HS-27A (cell line): ENCODE measurements around the gene LRRC56.

Experiments
- DNase-seq: peaks from one replicate; pipeline ENCODE4 v3.0.0-alpha.2; 2012; ENCODE audit warnings: low read depth, missing footprints

LRRC56 gene

GRCh38 chr11:575313-575995, 38.1 kb downstream of the LRRC56 start:
- DNase-seq: no peak

GRCh38 chr11:575996-576768, 38.9 kb downstream of the LRRC56 start, which contains the start of gene PHRF1:
TSS of gene PHRF1 (plus strand) at chr11:576470. CDS start at chr11:581513, 5,043 bp downstream.
- peak; percentile 83 for DNase-seq

GRCh38 chr11:576811-577610, 39.7 kb downstream of the LRRC56 start:
- no peak for DNase-seq

DNA sequence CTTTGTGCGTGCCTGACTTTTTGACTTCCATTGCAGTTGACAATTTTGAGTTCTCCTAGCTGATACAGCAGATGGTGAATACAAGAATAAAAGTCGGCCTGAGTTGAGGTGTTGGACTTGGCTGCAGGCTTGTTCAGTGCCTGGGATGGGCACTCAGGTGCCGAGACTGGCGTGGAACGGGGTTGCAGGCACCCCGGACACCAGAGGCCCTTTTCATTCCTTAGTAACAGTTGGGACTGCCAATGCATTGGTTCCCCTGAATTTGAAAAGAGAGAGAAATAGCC, 40.2 kb downstream of the LRRC56 start:
- no peak for DNase-seq

DNA sequence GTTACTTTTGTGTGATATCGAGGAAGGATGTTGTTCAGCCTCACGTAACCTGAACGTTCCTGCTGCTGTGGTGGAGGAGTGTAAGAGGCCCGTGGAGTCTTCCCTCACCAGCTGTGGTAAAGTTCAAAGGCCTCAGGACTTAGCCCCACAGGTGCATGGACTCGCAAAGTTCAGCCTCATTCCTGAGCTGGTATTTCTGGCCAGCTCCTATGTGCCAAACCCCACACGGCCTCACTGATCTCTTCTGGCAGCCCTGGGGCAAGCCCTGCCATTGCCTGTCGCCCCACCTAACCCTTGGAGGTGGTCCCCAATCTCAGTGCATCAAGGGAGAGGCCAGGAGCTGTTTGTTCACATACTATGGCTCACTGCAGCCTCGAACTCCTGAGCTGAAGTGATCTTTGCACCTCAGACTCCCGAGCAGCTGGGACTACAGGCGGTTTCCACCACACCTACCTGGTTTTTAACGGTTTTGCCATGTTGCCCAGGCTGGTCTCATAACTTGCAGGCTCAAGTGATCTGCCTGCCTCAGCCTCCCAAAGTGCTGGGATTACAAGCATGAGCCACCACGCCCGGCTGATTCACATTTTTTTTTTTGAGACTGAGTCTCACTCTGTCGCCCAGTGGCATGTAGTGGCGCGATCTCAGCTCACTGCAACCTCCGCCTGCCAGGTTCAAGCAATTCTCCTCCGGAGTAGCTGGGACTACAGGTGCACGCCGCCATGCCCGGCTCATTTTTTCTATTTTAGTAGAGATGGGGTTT, 41.1 kb downstream of the LRRC56 start:
- DNase-seq: no peak

GRCh38 chr11:579830-580601, 42.7 kb downstream of the LRRC56 start:
- DNase-seq: no peak

GRCh38 chr11:581342-581741, 44.0 kb downstream of the LRRC56 start:
- DNase-seq: no peak

DNA sequence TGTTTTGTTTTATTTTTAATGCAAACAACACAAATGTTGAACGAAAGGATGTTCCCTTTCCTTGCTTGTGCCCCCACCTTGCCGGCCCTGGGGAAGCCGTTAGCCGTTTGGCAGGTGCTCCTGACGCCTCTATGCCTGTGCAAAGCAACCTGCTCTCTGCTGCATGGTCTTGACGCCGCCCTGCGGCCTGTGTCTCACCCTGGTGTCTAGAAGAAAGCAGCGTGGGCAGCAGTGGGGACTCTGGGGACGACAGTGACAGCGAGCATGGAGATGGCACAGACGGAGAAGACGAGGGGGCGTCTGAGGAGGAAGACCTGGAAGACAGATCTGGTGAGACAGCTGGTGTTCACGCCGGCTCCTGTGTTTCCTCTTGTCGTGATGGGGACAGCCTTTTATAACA, 44.4 kb downstream of the LRRC56 start:
- no peak for DNase-seq

DNA sequence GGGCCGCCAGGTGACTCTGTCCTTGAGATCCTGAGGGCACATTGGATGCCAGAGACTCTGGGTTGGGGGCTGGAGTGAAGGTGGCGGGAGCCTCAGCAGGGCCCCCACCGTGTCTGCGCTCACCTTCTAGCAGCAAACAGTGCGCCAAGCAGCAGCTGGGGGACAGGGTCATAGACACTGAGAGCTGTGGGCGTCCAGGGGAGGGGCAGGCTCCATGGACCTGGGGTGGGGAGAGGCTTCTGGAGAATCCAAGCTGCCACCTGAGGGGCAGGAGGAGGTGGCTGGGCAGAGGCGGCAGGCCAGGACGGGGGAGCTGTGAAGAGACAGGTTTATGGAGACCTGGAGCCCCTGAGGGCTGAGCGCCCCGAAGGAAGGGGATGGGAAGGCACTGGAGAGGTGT, 47.0 kb downstream of the LRRC56 start:
- DNase-seq: no peak

GRCh38 chr11:586376-587316, 49.3 kb downstream of the LRRC56 start:
- DNase-seq: no peak

DNA sequence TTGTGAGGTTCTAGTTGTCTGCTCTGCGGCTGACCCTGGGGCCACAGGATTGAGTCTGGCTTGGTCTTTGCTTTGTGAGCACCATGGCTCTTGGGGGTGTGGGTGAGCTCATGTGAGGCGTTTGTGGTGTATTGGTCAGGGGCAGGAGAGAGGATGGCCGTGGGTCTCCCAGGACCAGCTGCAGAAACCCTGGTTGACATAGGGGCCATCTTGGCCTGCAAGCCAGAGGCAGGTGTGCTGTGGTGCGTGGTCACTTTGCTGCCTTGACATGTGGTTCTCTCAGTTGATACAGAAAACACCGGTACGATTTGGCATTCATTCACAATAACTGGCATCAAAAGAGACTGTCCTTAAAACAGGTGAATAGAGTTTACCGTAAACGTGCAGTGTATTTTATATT, 50.2 kb downstream of the LRRC56 start:
- DNase-seq: no peak

DNA sequence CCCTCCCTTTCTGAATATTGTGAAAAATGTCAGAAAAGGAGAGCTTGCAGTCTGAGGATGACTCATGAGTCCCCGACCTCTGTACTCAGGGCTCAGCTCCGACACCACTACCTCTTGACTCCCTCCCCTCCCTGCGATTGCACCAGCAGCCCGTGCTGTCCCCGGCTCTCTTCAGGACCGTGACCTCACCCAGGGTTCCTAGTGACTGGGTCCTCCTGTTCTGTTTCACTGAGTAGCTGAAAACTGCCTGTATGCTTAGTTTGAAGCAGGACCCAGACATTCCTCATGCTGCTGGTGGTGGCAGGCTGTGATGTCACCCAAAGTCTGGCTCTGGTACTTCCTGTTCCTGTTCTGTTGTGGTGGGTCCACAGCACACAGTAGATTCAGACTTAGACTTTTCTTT, 50.7 kb downstream of the LRRC56 start:
- no peak for DNase-seq

- DNase-seq: no peak
These were observed 52.5 kb downstream of the LRRC56 start for GRCh38 chr11:589798-590197.

DNA sequence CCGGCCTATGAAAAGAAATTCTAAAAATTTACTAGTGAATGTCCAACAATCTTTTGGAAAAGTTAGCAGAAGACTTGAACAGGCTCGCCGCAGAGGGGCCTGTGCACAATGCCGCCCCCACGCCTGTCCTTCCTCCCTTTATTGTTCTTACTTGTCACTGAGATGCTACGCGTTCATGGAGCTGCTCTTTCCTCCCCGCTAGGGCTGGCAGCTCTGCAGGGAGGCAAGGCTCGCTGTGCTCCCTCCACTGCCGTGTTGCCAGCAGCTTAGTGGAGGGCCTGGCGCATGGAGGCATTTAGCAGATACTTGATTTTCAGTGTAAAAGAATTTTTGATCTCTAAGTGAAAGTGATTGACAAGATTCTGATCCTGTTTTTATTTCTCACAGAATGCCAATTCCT, 53.7 kb downstream of the LRRC56 start:
- no peak for DNase-seq

DNA sequence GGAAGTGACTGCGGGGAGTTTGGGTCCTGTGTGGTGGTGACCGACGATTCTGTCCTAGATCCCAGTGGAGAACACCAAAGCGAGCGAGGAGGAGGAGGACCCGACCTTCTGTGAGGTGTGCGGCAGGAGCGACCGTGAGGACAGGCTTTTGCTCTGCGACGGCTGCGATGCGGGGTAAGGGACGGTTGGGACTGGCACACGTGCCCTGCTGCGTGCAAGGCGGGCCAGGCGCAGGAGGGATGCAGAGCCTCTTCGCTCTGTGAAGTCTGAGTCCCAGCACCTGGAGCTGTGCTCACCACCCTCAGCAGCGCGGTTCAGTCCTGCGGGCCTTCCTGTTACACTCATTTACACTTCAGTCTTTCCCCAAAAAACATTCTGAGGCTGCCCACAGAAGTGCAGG, 55.2 kb downstream of the LRRC56 start:
- no peak for DNase-seq

DNA sequence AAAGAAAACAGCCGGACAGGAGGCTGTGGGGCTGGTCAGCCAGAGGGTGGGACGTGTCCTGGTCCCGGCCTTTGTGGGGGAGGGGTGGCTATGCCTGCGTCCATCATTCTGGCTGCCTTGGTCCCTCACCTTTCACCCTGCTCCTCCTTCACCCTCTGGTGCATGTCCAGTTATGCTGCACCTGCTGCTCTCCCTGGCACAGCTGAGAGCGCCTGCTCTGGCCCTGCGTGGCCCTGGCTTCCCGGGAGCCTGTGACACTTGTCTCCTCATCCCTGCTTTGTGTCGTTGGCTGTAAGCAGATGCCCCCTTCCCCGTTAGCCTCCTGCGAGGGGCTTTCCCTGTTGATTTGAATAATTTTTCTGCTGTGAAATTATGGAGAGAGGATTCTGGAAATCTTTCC, 55.6 kb downstream of the LRRC56 start:
- no peak for DNase-seq

DNA sequence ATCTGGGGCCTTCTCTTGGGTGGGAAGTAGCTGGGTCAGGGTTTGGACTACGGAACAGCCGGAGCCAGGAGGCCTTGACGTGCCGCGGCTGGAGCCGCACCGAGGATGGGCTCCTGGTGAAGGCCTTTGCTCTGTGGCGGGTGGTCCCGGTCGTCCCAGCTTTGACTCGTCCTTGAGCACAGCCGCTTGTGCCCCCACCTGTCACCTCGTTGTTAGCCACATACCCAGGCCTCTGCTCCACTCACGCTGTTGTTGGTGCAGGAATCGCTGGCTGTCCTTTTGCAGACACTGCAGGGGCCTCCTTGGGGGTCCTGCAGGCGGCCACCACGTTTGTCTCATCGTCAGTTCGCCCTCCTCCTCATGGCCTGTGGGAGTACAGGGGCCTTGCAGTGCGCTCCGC, 56.0 kb downstream of the LRRC56 start:
- DNase-seq: no peak

DNA sequence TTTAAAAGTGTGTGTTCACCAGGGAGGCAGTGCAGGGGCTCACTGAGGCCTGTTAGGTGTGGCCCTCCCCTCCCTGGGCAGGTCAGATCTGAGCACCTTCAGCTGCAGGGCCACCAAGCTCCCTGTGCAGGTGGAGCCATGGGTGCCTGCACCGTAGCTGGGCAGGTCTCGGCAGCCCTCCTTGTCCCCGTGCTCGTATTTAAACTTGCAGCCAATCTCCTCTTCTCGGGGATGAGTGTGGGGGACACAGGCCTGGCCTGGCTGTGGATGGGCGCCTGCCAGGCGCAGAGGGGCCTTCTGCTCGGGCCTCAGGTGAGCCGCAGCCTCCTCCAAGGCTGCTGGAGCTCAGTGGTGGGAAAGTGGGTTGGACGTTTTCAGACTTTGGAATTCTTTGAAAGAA, 58.1 kb downstream of the LRRC56 start:
- DNase-seq: no peak

- DNase-seq: no peak
These were observed 59.0 kb downstream of the LRRC56 start for GRCh38 chr11:596374-596773.

GRCh38 chr11:597166-597725, 59.9 kb downstream of the LRRC56 start:
- no peak for DNase-seq
